Calu3 (cell line): ENCODE measurements around the gene PRLHR. TPM values are rescaled to one million over a fixed set of nuclear protein-coding genes. Genes with fewer than 3 reads are reported as not detected.

Source experiments
- BruUV-seq: library from RNA; stranded (reverse); fragments of 400-500 nt; replicated peaks from 2 replicates; lab custom pipeline; 2021; lab: Mats Ljungman, UMichigan
- CTCF ChIA-PET: fragments of 300-600 bp; sonication (Branson Sonifier 250); formaldehyde crosslinking; loops from one replicate; lab custom pipeline; 2022; ENCODE audit warnings: antibody characterized with exemption; lab: Charles Lee
- DNase-seq: peaks from one replicate; pipeline ENCODE4 v3.0.0; 2022
- H3K27ac Mint-ChIP-seq: one replicate; pipeline ENCODE4 v1.8.0; 2022; ENCODE audit warnings: mixed read lengths; ENCODE audit not compliant: unreplicated experiment
- H3K27me3 Mint-ChIP-seq: one replicate; pipeline ENCODE4 v1.8.0; 2022; ENCODE audit warnings: mixed read lengths; ENCODE audit not compliant: unreplicated experiment
- H3K36me3 Mint-ChIP-seq: one replicate; pipeline ENCODE4 v1.8.0; 2022; ENCODE audit warnings: mild to moderate bottlenecking, moderate library complexity, mixed read lengths; ENCODE audit not compliant: insufficient read depth, unreplicated experiment
- H3K4me1 Mint-ChIP-seq: one replicate; pipeline ENCODE4 v1.8.0; 2022; ENCODE audit warnings: mild to moderate bottlenecking, low read depth, mixed read lengths; ENCODE audit not compliant: unreplicated experiment
- H3K4me3 Mint-ChIP-seq: one replicate; pipeline ENCODE4 v1.8.0; 2022; ENCODE audit warnings: mild to moderate bottlenecking, low read depth, moderate library complexity, mixed read lengths; ENCODE audit not compliant: unreplicated experiment
- H3K9me3 Mint-ChIP-seq: one replicate; pipeline ENCODE4 v1.8.0; 2022; ENCODE audit warnings: low read depth, mixed read lengths; ENCODE audit not compliant: unreplicated experiment
- intact Hi-C: fragments of 100-400 bp; cut with micrococcal nuclease; formaldehyde crosslinking; loops from one replicate; pipeline ENCODE4 v1.10.0; 2022; ENCODE audit not compliant: unreplicated experiment
- total RNA-seq: library from RNA; stranded (reverse); gene quantifications from 2 replicates; pipeline ENCODE4 v1.2.3, GENCODE V29; 2022
- TF ChIP-seq, protein P1 (sequence below): fragments of 200-600 bp; IDR thresholded peaks from one replicate; pipeline ENCODE4 v1.8.0; 2022; ENCODE audit warnings: antibody characterized with exemption; ENCODE audit not compliant: unreplicated experiment

The PRLHR gene
- total RNA-seq, 1 experiment from 2014 or later = not detected

DNA sequence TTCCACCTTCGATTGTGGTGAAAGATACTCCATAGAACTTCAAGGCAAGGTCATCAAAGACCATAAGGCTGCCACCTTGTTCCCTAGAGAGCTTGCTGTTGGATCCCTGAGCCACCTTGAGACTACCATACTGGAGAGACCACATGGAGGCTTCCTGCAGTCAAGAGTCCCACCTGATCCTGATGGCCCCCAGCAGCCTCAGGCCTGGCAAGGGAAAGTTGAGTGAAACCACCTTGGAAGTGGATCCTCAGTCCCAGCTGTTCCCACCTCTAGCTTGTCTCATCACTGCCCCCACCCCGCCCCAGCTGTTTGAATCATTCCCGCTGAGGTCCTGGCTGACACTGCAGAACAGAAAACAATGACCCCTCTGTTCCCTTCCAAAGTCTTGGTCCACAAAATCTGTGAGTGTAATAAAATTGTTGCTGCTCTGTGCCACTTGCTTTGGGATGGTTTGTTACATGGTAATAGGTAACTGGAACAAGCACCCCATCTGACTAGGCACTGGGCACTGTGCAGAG lies 32.0 kb downstream of the PRLHR start:
- CTCF ChIA-PET = no interaction called here
- H3K4me1 Mint-ChIP-seq = no peaks in the 10 kb centered on the region
- peaks cover 4% of the 10 kb centered on the region for H3K9me3 Mint-ChIP-seq
- H3K27me3 Mint-ChIP-seq = peaks cover 53% of the 10 kb centered on the region
- no peaks in the 10 kb centered on the region for H3K36me3 Mint-ChIP-seq
- no peak overlapping the region for H3K27ac Mint-ChIP-seq
- TF ChIP-seq, protein P1, sequence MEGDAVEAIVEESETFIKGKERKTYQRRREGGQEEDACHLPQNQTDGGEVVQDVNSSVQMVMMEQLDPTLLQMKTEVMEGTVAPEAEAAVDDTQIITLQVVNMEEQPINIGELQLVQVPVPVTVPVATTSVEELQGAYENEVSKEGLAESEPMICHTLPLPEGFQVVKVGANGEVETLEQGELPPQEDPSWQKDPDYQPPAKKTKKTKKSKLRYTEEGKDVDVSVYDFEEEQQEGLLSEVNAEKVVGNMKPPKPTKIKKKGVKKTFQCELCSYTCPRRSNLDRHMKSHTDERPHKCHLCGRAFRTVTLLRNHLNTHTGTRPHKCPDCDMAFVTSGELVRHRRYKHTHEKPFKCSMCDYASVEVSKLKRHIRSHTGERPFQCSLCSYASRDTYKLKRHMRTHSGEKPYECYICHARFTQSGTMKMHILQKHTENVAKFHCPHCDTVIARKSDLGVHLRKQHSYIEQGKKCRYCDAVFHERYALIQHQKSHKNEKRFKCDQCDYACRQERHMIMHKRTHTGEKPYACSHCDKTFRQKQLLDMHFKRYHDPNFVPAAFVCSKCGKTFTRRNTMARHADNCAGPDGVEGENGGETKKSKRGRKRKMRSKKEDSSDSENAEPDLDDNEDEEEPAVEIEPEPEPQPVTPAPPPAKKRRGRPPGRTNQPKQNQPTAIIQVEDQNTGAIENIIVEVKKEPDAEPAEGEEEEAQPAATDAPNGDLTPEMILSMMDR = no peak
- no TSS peak for BruUV-seq
- intact Hi-C loops = no loop called here
- no peak for DNase-seq
- H3K4me3 Mint-ChIP-seq = no peak overlapping the region

DNA sequence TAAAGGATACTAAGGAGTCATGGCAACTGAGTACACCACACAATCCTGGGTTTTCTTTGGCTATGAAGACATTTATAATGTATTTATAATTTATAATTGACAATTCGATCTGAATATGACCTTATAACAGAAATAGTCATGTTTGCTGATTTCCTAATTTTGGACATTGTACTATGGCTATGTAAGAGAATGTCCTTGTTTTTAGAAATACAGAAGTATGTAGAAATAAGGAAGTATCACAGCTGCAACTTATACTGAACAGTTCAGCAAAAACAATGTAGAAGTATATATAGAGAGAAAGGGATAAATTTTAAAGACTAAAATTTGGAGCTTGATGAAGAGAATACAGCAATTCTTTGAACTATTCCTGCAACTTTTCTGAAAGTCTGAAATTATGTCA lies 32.6 kb downstream of the PRLHR start:
- H3K4me3 Mint-ChIP-seq = no peak overlapping the region
- no peak overlapping the region for H3K27ac Mint-ChIP-seq
- BruUV-seq = no TSS peak
- DNase-seq = no peak
- H3K9me3 Mint-ChIP-seq = peaks cover 4% of the 10 kb centered on the region
- H3K36me3 Mint-ChIP-seq = no peaks in the 10 kb centered on the region
- TF ChIP-seq, protein P1 = no peak
- H3K27me3 Mint-ChIP-seq = peaks cover 53% of the 10 kb centered on the region
- CTCF ChIA-PET = no interaction called here
- H3K4me1 Mint-ChIP-seq = no peaks in the 10 kb centered on the region
- intact Hi-C loops = no loop called here

DNA sequence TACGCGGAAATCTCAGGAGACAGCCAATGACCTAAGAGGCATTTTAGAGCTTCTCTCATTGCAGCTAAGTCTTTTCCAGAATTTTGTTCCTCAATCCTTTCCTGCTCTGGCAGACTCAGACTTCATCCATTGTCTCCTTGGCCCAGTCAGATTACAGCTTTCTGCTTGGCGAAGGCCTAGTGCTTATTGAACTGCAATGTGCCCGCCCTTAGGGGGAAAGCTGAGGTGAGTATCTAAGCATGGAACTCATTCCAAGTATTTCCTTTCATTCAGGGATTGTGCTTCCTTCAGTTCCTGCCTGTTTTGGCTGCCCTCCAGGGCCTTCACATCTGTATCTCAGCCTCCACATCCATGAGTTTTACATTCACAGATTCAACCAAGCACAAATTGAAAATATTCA lies 37.5 kb downstream of the PRLHR start:
- DNase-seq = no peak
- CTCF ChIA-PET = interaction anchor here (0.8 kb wide), 1 partner anchor 208 kb away, joined by 3 read pairs; no protein-coding TSS in a partner anchor
- no TSS peak for BruUV-seq
- peaks cover 4% of the 10 kb centered on the region for H3K9me3 Mint-ChIP-seq
- peaks cover 49% of the 10 kb centered on the region for H3K27me3 Mint-ChIP-seq
- H3K36me3 Mint-ChIP-seq = no peaks in the 10 kb centered on the region
- TF ChIP-seq, protein P1 = no peak
- intact Hi-C loops = no loop called here
- no peaks in the 10 kb centered on the region for H3K4me1 Mint-ChIP-seq
- no peak overlapping the region for H3K27ac Mint-ChIP-seq
- no peak overlapping the region for H3K4me3 Mint-ChIP-seq

DNA sequence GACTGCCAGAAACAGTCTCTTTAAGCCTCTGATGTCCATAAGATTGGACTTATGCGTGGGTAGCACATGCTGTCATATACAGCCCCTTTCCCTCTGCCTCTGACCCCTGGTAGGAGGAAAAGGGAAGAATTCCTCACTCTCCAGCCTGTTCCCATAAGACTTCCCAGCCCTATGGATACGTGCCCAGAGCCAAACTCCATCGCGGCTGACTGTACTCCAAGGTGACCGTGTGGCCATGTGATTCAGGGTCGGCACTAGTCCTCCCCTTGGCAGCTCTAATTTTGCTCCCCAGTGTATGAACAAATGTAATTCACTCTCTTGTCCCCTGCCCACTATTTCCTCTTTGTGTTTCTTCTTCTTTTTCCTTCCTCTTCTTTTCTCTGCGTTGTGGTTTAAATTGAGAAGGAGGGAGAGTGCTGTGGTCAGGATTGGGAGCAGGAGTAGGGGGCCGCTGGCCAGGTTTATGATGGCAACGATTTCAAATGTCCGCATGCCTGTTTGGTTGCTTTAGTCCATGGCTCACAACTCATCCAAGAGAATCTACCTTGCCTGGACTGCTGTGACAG lies 43.8 kb downstream of the PRLHR start:
- TF ChIP-seq, protein P1 = no peak
- peaks cover 68% of the 10 kb centered on the region for H3K27me3 Mint-ChIP-seq

More for the DNA sequence above, 43.8 kb downstream of the PRLHR start:
- BruUV-seq = no TSS peak
- intact Hi-C loops = no loop called here
- Mint-ChIP-seq H3K36me3 (no peaks in the 10 kb centered on the region), H3K27ac (no peak overlapping the region), H3K4me1 (no peaks in the 10 kb centered on the region), H3K4me3 (no peak overlapping the region), H3K9me3 (no peaks in the 10 kb centered on the region)
- no peak for DNase-seq
- CTCF ChIA-PET = no interaction called here
